Neural cell (in vitro differentiated cells): ENCODE measurements around the gene MSI2. TPM values are rescaled to one million over a fixed set of nuclear protein-coding genes. Genes with fewer than 3 reads are reported as not detected.

Source experiments
- H2AFZ ChIP-seq: fragments of 200-600, 300-800 bp; sonication (generic), shearing (Covaris generic); 2 replicates; pipeline ENCODE4 v1.6.0; 2014; ENCODE audit warnings: low read depth, mild to moderate bottlenecking, antibody characterized with exemption, low read length, moderate library complexity
- H3F3A ChIP-seq: fragments of 200-600 bp; shearing (Covaris generic); 2 replicates; pipeline ENCODE4 v1.6.1; 2016; ENCODE audit warnings: mild to moderate bottlenecking, moderate library complexity, mixed read lengths, antibody characterized with exemption, low read length; ENCODE audit not compliant: insufficient read depth, poor library complexity, severe bottlenecking
- H3K27ac ChIP-seq: fragments of 200-600, 300-800 bp; sonication (generic), shearing (Covaris generic); 2 replicates; pipeline ENCODE4 v1.5.1; 2014; ENCODE audit warnings: mild to moderate bottlenecking, low read length, moderate library complexity
- H3K27me3 ChIP-seq: fragments of 300-800, 200-600 bp; sonication (generic), shearing (Covaris generic); 2 replicates; pipeline ENCODE4 v1.6.0; 2014; ENCODE audit warnings: mild to moderate bottlenecking, low read depth, low read length, moderate library complexity; ENCODE audit not compliant: insufficient read depth
- H3K36me3 ChIP-seq: fragments of 300-800, 200-600 bp; sonication (generic), shearing (Covaris generic); 2 replicates; pipeline ENCODE4 v1.5.1; 2014; ENCODE audit warnings: mild to moderate bottlenecking, antibody characterized with exemption, low read length, moderate library complexity; ENCODE audit not compliant: insufficient read depth
- H3K4me2 ChIP-seq: fragments of 300-800, 200-600 bp; sonication (generic), shearing (Covaris generic); 2 replicates; pipeline ENCODE4 v1.6.0; 2014; ENCODE audit warnings: mild to moderate bottlenecking, low read length
- H3K4me3 ChIP-seq: fragments of 300-800, 200-600 bp; sonication (generic), shearing (Covaris generic); 2 replicates; pipeline ENCODE4 v1.5.1; 2014; ENCODE audit warnings: mild to moderate bottlenecking, low read length, moderate library complexity
- H3K79me2 ChIP-seq: fragments of 200-600 bp; shearing (Covaris generic); replicated peaks from 2 replicates; pipeline ENCODE4 v1.6.0; 2014; ENCODE audit warnings: mild to moderate bottlenecking, low read length, moderate library complexity; ENCODE audit not compliant: insufficient read depth
- H3K9ac ChIP-seq: fragments of 300-800, 200-600 bp; sonication (generic), shearing (Covaris generic); 2 replicates; pipeline ENCODE4 v1.6.1; 2016; ENCODE audit warnings: mild to moderate bottlenecking, low read length, mixed read lengths
- H3K9me2 ChIP-seq: fragments of 200-600 bp; shearing (Covaris generic); 2 replicates; pipeline ENCODE4 v1.6.1; 2016; ENCODE audit warnings: mild to moderate bottlenecking, low read length, mixed read lengths; ENCODE audit not compliant: insufficient read depth
- H3K9me3 ChIP-seq: fragments of 200-600, 300-800 bp; sonication (generic), shearing (Covaris generic); 2 replicates; pipeline ENCODE4 v1.6.1; 2016; ENCODE audit warnings: mild to moderate bottlenecking, mixed run types, low read length, moderate library complexity, mixed read lengths
- H4K20me1 ChIP-seq: fragments of 200-600 bp; shearing (Covaris generic); 2 replicates; pipeline ENCODE4 v1.6.1; 2016; ENCODE audit warnings: mild to moderate bottlenecking, mixed run types; ENCODE audit not compliant: insufficient read depth
- CTCF ChIP-seq: fragments of 450-650 bp; IDR thresholded peaks from 2 replicates; pipeline ENCODE4 v1.5.1; 2014; ENCODE audit warnings: antibody characterized with exemption, mild to moderate bottlenecking, moderate library complexity; ENCODE audit not compliant: poor library complexity, severe bottlenecking
- EP300 ChIP-seq: fragments of 450-650 bp; conservative IDR thresholded peaks from 2 replicates; pipeline ENCODE4 v1.6.1; 2014; ENCODE audit warnings: antibody characterized with exemption, mild to moderate bottlenecking, moderate library complexity; ENCODE audit not compliant: poor library complexity, severe bottlenecking
- EZH2 ChIP-seq: fragments of 200-600, 300-800 bp; shearing (Covaris generic), sonication (generic); IDR thresholded peaks from 2 replicates; pipeline ENCODE4 v1.6.1; 2014; ENCODE audit warnings: antibody characterized with exemption, low read length, borderline replicate concordance, mild to moderate bottlenecking; ENCODE audit not compliant: insufficient read depth, poor library complexity, severe bottlenecking
- MXI1 ChIP-seq: fragments of 450-650 bp; conservative IDR thresholded peaks from 2 replicates; pipeline ENCODE4 v1.6.1; 2014; ENCODE audit warnings: antibody characterized with exemption, mild to moderate bottlenecking; ENCODE audit not compliant: poor library complexity, severe bottlenecking
- POLR2AphosphoS5 ChIP-seq: IDR thresholded peaks from 2 replicates; pipeline ENCODE4 v1.6.1; 2012
- RAD21 ChIP-seq: fragments of 450-650 bp; conservative IDR thresholded peaks from 2 replicates; pipeline ENCODE4 v1.6.1; 2014; ENCODE audit warnings: antibody characterized with exemption, mild to moderate bottlenecking, moderate library complexity
- REST ChIP-seq: IDR thresholded peaks from 2 replicates; pipeline ENCODE4 v1.6.1; 2012; ENCODE audit warnings: borderline replicate concordance
- SMC3 ChIP-seq: fragments of 450-650 bp; conservative IDR thresholded peaks from 2 replicates; pipeline ENCODE4 v1.6.1; 2014; ENCODE audit warnings: antibody characterized with exemption, mild to moderate bottlenecking, moderate library complexity; ENCODE audit not compliant: poor library complexity
- TAF1 ChIP-seq: IDR thresholded peaks from 2 replicates; pipeline ENCODE4 v1.6.1; 2012; ENCODE audit warnings: low read depth
- polyA plus RNA-seq: library from polyadenylated mRNA; depleted of rRNA; stranded (reverse); fragments of >200 nt; gene quantifications from 2 replicates; pipeline ENCODE4 v1.2.3, GENCODE V29; 2014

Gene MSI2
- polyA plus RNA-seq, 1 donor from 2014 or later = 61.4 TPM

- Histone ChIP-seq H3F3A (no peaks in the 10 kb centered on the region), H3K9ac (no peak overlapping the region), H3K9me3 (no peaks in the 10 kb centered on the region), H4K20me1 (no peaks in the 10 kb centered on the region), H2AFZ (no peak overlapping the region), H3K27ac (no peak overlapping the region), H3K4me2 (no peak overlapping the region), H3K27me3 (no peaks in the 10 kb centered on the region), H3K36me3 (no peaks in the 10 kb centered on the region), H3K9me2 (no peaks in the 10 kb centered on the region), H3K4me3 (no peak overlapping the region), H3K79me2 (peaks cover 19% of the 10 kb centered on the region)
- TF ChIP-seq EZH2 (no peak), SMC3 (no peak), TAF1 (no peak), EP300 (no peak), POLR2AphosphoS5 (no peak), REST (no peak), RAD21 (no peak), MXI1 (no peak), CTCF (no peak)
Measured at GRCh38 chr17:57566721-57567120, 310.4 kb downstream of the MSI2 start.

GRCh38 chr17:57567251-57567650 lies 310.9 kb downstream of the MSI2 start:
- Histone ChIP-seq H3K27me3 (no peaks in the 10 kb centered on the region), H3K4me3 (no peak overlapping the region), H4K20me1 (no peaks in the 10 kb centered on the region), H2AFZ (no peak overlapping the region), H3K4me2 (no peak overlapping the region), H3K9me2 (no peaks in the 10 kb centered on the region), H3K36me3 (no peaks in the 10 kb centered on the region), H3F3A (no peaks in the 10 kb centered on the region), H3K79me2 (peaks cover 19% of the 10 kb centered on the region), H3K27ac (no peak overlapping the region), H3K9ac (no peak overlapping the region), H3K9me3 (no peaks in the 10 kb centered on the region)
- no peak for TF ChIP-seq REST
- TF ChIP-seq EZH2 = no peak
- TF ChIP-seq SMC3 = no peak
- TF ChIP-seq TAF1 = no peak
- TF ChIP-seq RAD21 = no peak
- no peak for TF ChIP-seq POLR2AphosphoS5
- TF ChIP-seq EP300 = no peak
- no peak for TF ChIP-seq CTCF
- no peak for TF ChIP-seq MXI1
